DND-41 (cell line): ENCODE results near the gene SLC25A3.
"Not testable (repeated sequence)": the region's sequence is repeated elsewhere in the genome, so short reads cannot be mapped to it uniquely, and the experiment has no call there.

ENCODE experiments used
- ATAC-seq: fragments of 200-7000 bp; cut with Tn5 transposase; 3 replicates; pipeline ENCODE4 v1.9.1; 2021; ENCODE audit warnings: low read depth; ENCODE audit not compliant: insufficient read depth
- DNase-seq: peaks from one replicate; pipeline ENCODE4 v3.0.0-alpha.2; 2020
- H2AFZ ChIP-seq: 2 replicates; pipeline ENCODE4 v1.6.0; 2012; ENCODE audit warnings: low read depth, low read length
- H3K27ac ChIP-seq: 2 replicates; pipeline ENCODE4 v1.5.1; 2012; ENCODE audit warnings: low read length, inconsistent platforms
- H3K27me3 ChIP-seq: fragments of 200-600 bp; sonication (generic); 2 replicates; pipeline ENCODE4 v1.6.0; 2012; ENCODE audit warnings: low read length, mild to moderate bottlenecking, inconsistent platforms; ENCODE audit not compliant: insufficient read depth, poor library complexity
- H3K36me3 ChIP-seq: 2 replicates; pipeline ENCODE4 v1.5.1; 2012; ENCODE audit warnings: low read length, inconsistent platforms; ENCODE audit not compliant: insufficient read depth
- H3K4me1 ChIP-seq: 2 replicates; pipeline ENCODE4 v1.5.1; 2012; ENCODE audit warnings: mild to moderate bottlenecking, low read length; ENCODE audit not compliant: insufficient read depth
- H3K4me2 ChIP-seq: 2 replicates; pipeline ENCODE4 v1.6.0; 2012; ENCODE audit warnings: mild to moderate bottlenecking, moderate library complexity, low read length, inconsistent platforms; ENCODE audit not compliant: insufficient read depth
- H3K4me3 ChIP-seq, 2 experiments: fragments of 200-600 bp in 1 of 2; shearing (Covaris generic) in 1 of 2; 2 replicates each; pipeline ENCODE4 v1.5.1; 2012 to 2016; ENCODE audit warnings: inconsistent platforms in 2 of 2, low read length in 2 of 2, mild to moderate bottlenecking in 2 of 2, low read depth in 1 of 2, moderate library complexity in 1 of 2
- H3K79me2 ChIP-seq: 2 replicates; pipeline ENCODE4 v1.6.0; 2012; ENCODE audit warnings: low read length, inconsistent platforms; ENCODE audit not compliant: insufficient read depth
- H3K9ac ChIP-seq: 2 replicates; pipeline ENCODE4 v1.6.0; 2012; ENCODE audit warnings: low read depth, mild to moderate bottlenecking, inconsistent platforms, low read length, moderate library complexity
- H3K9me3 ChIP-seq: 2 replicates; pipeline ENCODE4 v1.5.1; 2012; ENCODE audit warnings: low read length, moderate library complexity, mild to moderate bottlenecking, inconsistent platforms; ENCODE audit not compliant: insufficient read depth, severe bottlenecking
- H4K20me1 ChIP-seq: 2 replicates; pipeline ENCODE4 v1.6.0; 2012; ENCODE audit warnings: low read length; ENCODE audit not compliant: insufficient read depth
- EZH2 ChIP-seq: IDR thresholded peaks from 3 replicates; pipeline ENCODE4 v1.6.1; 2012; ENCODE audit warnings: borderline replicate concordance, low read depth, mild to moderate bottlenecking, moderate library complexity, low read length, inconsistent platforms; ENCODE audit not compliant: severe bottlenecking
- TF ChIP-seq, protein P1 (sequence below): IDR thresholded peaks from 2 replicates; pipeline ENCODE4 v1.5.1; 2012; ENCODE audit warnings: borderline replicate concordance, low read length, moderate library complexity, mild to moderate bottlenecking; ENCODE audit not compliant: poor library complexity, severe bottlenecking; ENCODE audit errors: extremely low read depth

The SLC25A3 gene

DNA sequence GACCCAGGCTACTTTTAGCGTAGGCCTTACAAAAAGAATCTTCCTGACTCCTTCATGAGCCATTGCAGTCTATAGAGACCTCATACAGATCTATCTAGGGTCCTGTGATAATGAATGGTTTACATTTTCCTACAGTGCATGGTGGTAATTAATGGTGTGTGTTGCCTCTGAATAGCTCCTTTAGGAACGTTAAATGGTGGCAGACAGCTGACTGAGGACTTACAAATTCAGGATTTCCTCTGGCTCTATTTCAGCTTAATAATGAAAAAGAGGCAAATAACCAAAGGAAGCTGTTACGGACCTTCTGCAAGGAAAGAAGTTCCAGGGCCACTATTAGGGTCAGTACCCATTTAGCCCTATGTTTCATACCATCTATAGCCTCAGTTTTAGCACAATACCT, 46.0 kb downstream of the SLC25A3 start:
- Histone ChIP-seq H3K4me2 (no peak overlapping the region), H3K79me2 (peaks cover 93% of the 10 kb centered on the region), H4K20me1 (no peaks in the 10 kb centered on the region), H3K27me3 (no peaks in the 10 kb centered on the region), H3K36me3 (no peaks in the 10 kb centered on the region; the same call in 1 of the 2 replicates), H3K4me1 (peaks cover 31% of the 10 kb centered on the region), H3K9me3 (no peaks in the 10 kb centered on the region), H3K4me3 (no peak overlapping the region), H2AFZ (no peak overlapping the region), H3K9ac (no peak overlapping the region), H3K27ac (no peak overlapping the region)
- DNase-seq, result no peak
- TF ChIP-seq, protein P1, sequence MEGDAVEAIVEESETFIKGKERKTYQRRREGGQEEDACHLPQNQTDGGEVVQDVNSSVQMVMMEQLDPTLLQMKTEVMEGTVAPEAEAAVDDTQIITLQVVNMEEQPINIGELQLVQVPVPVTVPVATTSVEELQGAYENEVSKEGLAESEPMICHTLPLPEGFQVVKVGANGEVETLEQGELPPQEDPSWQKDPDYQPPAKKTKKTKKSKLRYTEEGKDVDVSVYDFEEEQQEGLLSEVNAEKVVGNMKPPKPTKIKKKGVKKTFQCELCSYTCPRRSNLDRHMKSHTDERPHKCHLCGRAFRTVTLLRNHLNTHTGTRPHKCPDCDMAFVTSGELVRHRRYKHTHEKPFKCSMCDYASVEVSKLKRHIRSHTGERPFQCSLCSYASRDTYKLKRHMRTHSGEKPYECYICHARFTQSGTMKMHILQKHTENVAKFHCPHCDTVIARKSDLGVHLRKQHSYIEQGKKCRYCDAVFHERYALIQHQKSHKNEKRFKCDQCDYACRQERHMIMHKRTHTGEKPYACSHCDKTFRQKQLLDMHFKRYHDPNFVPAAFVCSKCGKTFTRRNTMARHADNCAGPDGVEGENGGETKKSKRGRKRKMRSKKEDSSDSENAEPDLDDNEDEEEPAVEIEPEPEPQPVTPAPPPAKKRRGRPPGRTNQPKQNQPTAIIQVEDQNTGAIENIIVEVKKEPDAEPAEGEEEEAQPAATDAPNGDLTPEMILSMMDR, result no peak
- no peak for TF ChIP-seq EZH2
- no peak for ATAC-seq

DNA sequence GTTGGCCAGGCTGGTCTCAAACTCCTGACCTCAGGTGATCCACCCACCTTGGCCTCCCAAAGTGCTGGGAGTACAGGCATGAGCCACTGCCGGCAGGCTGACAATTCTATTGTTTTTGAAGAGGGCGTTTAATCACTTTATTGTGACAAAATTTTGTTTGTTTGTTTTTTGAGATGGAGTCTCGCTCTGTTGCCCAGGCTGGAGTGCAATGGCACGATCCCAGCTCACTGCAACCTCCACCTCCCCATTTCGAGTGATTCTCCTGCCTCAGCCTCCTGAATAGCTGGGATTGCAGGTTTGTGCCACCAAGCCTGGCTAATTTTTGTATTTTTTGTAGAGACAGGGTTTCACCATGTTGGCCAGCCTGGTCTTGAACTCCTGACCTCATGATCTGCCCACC, 49.3 kb downstream of the SLC25A3 start:
- DNase-seq, H3K36me3 ChIP-seq, H3K27ac ChIP-seq, H3K9me3 ChIP-seq, ATAC-seq, H4K20me1 ChIP-seq, H3K27me3 ChIP-seq, H2AFZ ChIP-seq: not testable (repeated sequence)
- Histone ChIP-seq H3K79me2 (peaks cover 94% of the 10 kb centered on the region), H3K4me1 (peaks cover 45% of the 10 kb centered on the region), H3K4me3 (peak overlapping the region in 1 of 2 experiments; percentile 89; a peak in 2 of 4 replicates), H3K4me2 (peak overlapping the region; percentile 77), H3K9ac (peak overlapping the region; percentile 83; the same call in 1 of the 2 replicates)

DNA sequence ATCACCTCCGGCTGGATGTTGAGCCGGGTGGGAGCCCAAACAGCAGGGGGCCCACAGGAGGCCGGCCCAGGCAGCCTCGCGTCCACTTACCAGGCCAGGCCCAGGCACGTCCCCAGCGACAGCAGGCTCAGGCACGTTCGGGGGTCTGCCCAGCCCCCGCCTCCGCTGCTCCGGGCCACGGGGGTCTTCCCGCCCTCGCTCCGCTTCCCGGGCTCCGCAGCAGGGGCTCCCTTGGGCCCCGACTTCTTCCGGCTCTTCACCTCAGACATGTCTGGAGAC, 50.9 kb downstream of the SLC25A3 start:
- peaks cover 80% of the 10 kb centered on the region for H3K79me2 ChIP-seq
- TF ChIP-seq, protein P1, result no peak
- no peak for TF ChIP-seq EZH2
- no peaks in the 10 kb centered on the region for H3K9me3 ChIP-seq

DNA sequence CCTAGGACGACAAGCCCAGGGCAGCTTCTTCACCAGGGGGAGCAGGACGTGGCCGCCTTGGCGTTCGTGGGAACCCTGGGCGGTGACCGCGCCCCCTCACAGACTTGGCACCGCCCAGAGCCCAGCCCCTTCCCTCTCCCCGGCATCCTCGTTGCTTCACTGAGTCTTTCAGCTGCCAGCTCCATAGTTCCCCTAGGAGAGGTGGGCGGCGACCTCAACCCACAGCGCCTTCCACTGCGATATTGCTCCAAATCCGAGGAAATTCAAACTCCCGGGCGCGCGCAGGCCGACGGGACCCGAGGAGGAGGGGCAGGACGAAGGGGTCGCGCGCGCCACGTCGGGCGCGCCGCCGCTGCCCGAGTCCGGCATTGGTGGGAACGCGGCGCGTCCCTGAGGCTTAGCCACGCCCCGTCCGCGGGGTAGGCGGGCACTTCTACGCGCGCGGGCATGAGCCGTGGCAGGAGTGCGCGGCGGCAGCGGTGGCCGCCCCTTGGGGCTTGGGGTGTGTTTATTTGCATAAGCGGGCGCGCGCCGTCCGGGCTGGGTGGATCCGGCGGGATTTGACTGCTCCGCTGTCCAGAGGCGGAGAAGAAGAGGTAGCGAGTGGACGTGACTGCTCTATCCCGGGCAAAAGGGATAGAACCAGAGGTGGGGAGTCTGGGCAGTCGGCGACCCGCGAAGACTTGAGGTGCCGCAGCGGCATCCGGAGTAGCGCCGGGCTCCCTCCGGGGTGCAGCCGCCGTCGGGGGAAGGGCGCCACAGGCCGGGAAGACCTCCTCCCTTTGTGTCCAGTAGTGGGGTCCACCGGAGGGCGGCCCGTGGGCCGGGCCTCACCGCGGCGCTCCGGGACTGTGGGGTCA, 51.5 kb downstream of the SLC25A3 start, which contains the start of the genes APAF1 and IKBIP:
TSS of gene APAF1 (plus strand) at position 579 of the 860 bp plus-strand sequence. CDS start 3,070 bp downstream, outside the sequence.
TSS of gene IKBIP (minus strand) at position 77 of the 860 bp plus-strand sequence. CDS start 87 bp downstream, outside the sequence.
- H3K36me3 ChIP-seq, result peaks cover 13% of the 10 kb centered on the region
- H3K9ac ChIP-seq, result peak within 1 kb of the TSS; percentile 83
- H3K4me3 ChIP-seq, result peak within 1 kb of the TSS; percentile 70 to 89
- H3K79me2 ChIP-seq, result peaks cover 74% of the 10 kb centered on the region
- no peaks in the 10 kb centered on the region for H4K20me1 ChIP-seq
- H3K27ac ChIP-seq, result peak within 1 kb of the TSS; percentile 79
- DNase-seq (peak; percentile 96), ATAC-seq (peak; percentile 83)
- H2AFZ ChIP-seq, result peak within 1 kb of the TSS; percentile 94
- H3K27me3 ChIP-seq, result no peaks in the 10 kb centered on the region
- H3K4me1 ChIP-seq, result peaks cover 45% of the 10 kb centered on the region
- TF ChIP-seq, protein P1, result no peak
- no peak for TF ChIP-seq EZH2
- no peaks in the 10 kb centered on the region for H3K9me3 ChIP-seq
- peak within 1 kb of the TSS; percentile 77 for H3K4me2 ChIP-seq

More for the DNA sequence above, 50.9 kb downstream of the SLC25A3 start:
- Histone ChIP-seq H3K4me2 (peak overlapping the region; percentile 77), H3K9ac (peak overlapping the region; percentile 83), H3K4me1 (peaks cover 45% of the 10 kb centered on the region), H3K27ac (peak overlapping the region; percentile 79), H4K20me1 (no peaks in the 10 kb centered on the region), H2AFZ (peak overlapping the region; percentile 90), H3K36me3 (peaks cover 7% of the 10 kb centered on the region), H3K27me3 (no peaks in the 10 kb centered on the region), H3K4me3 (peak overlapping the region; percentile 70 to 89)
- DNase-seq (no peak), ATAC-seq (peak; percentile 49)
